Panc1 (cell line): Measurements from ENCODE around the gene CREB5. TPM values are rescaled to one million over a fixed set of nuclear protein-coding genes. Genes with fewer than 3 reads are reported as not detected.
A peak's percentile ranks its signal among the peaks of the same experiment; 100 is the strongest.

Experiments used
- ATAC-seq: fragments of 200-7000 bp; cut with Tn5 transposase; 2 replicates; pipeline ENCODE4 v1.9.1; 2020; ENCODE audit warnings: mild to moderate bottlenecking, moderate library complexity
- BruUV-seq: library from RNA; stranded (reverse); fragments of 400-500 nt; replicated peaks from 2 replicates; lab custom pipeline; 2021; lab: Mats Ljungman, UMichigan
- CTCF ChIA-PET: fragments of 300-600 bp; sonication (Branson Sonifier 250); formaldehyde crosslinking; loops from one replicate; lab custom pipeline; 2022; ENCODE audit warnings: antibody characterized with exemption; lab: Charles Lee
- POLR2A ChIA-PET: fragments of 300-600 bp; sonication (Branson Sonifier 250); formaldehyde crosslinking; loops from one replicate; lab custom pipeline; 2022; ENCODE audit warnings: antibody characterized with exemption; lab: Charles Lee
- DNase-seq: peaks from one replicate; pipeline ENCODE4 v3.0.0-alpha.2; 2010; ENCODE audit warnings: low read depth, low spot score
- H3K27ac ChIP-seq: 2 replicates; pipeline ENCODE4 v1.5.1; 2011; ENCODE audit warnings: mild to moderate bottlenecking, low read length, inconsistent platforms
- H3K27me3 ChIP-seq: fragments of 200-500 bp; sonication (Bioruptor generic); 2 replicates; pipeline ENCODE4 v1.6.0; 2014; ENCODE audit warnings: low read length, inconsistent platforms; ENCODE audit not compliant: control insufficient read depth, insufficient read depth
- H3K36me3 ChIP-seq: fragments of 200-500 bp; sonication (Bioruptor generic); 2 replicates; pipeline ENCODE4 v1.5.1; 2014; ENCODE audit warnings: inconsistent platforms, mild to moderate bottlenecking, low read length, moderate library complexity; ENCODE audit not compliant: control insufficient read depth, insufficient read depth
- H3K4me1 ChIP-seq: 2 replicates; pipeline ENCODE4 v1.5.1; 2011; ENCODE audit warnings: inconsistent platforms, mild to moderate bottlenecking, low read length, moderate library complexity; ENCODE audit not compliant: control insufficient read depth, insufficient read depth
- H3K4me3 ChIP-seq, 2 experiments: 2 replicates each; pipeline ENCODE4 v1.5.1; 2011 to 2012; ENCODE audit warnings: low read depth in 2 of 2, low read length in 2 of 2, mild to moderate bottlenecking in 2 of 2, inconsistent platforms in 1 of 2, moderate library complexity in 1 of 2
- H3K9me3 ChIP-seq: fragments of 200-500 bp; sonication (Bioruptor generic); 2 replicates; pipeline ENCODE4 v1.5.1; 2014; ENCODE audit warnings: low read depth, mild to moderate bottlenecking, inconsistent platforms, low read length, moderate library complexity; ENCODE audit not compliant: control insufficient read depth, insufficient read depth
- POLR2AphosphoS5 ChIP-seq: IDR thresholded peaks from 2 replicates; pipeline ENCODE4 v1.6.1; 2012; ENCODE audit warnings: mild to moderate bottlenecking, low read depth, low read length, moderate library complexity
- SIN3A ChIP-seq: IDR thresholded peaks from 2 replicates; pipeline ENCODE4 v1.6.1; 2012; ENCODE audit warnings: low read depth, mild to moderate bottlenecking, low read length, moderate library complexity, borderline replicate concordance; ENCODE audit not compliant: insufficient read depth
- TCF7L2 ChIP-seq: IDR thresholded peaks from 2 replicates; pipeline ENCODE4 v1.6.1; 2011; ENCODE audit warnings: mild to moderate bottlenecking, low read depth, low read length, inconsistent platforms
- in situ Hi-C: cut with HindIII; loops from 2 replicates; pipeline ENCODE4 v1.10.0; 2016; ENCODE audit warnings: low sequenced_read_pairs, low pct_unique_long_range_greater_than_20kb
- intact Hi-C: fragments of 100-400 bp; cut with micrococcal nuclease; formaldehyde crosslinking; loops from one replicate; pipeline ENCODE4 v1.10.0; 2022; ENCODE audit not compliant: unreplicated experiment
- total RNA-seq: library from RNA; stranded (reverse); gene quantifications from one replicate; pipeline ENCODE4 v1.2.1, GENCODE V29; 2021; ENCODE audit not compliant: unreplicated experiment
- TF ChIP-seq, protein P1 (sequence below): fragments of 450-650 bp; IDR thresholded peaks from 2 replicates; pipeline ENCODE4 v1.5.1; 2017; ENCODE audit warnings: mild to moderate bottlenecking
- TF ChIP-seq, protein P2 (sequence below), 2 experiments: IDR thresholded peaks; 2 replicates each; pipeline ENCODE4 v1.6.1; 2011 to 2012; ENCODE audit warnings: low read depth in 2 of 2, control low read depth in 1 of 2, low read length in 1 of 2, mild to moderate bottlenecking in 1 of 2, moderate library complexity in 1 of 2; ENCODE audit not compliant: insufficient read depth in 1 of 2

CREB5 gene
- total RNA-seq, 1 experiment from 2014 or later = 3.1 TPM

DNA sequence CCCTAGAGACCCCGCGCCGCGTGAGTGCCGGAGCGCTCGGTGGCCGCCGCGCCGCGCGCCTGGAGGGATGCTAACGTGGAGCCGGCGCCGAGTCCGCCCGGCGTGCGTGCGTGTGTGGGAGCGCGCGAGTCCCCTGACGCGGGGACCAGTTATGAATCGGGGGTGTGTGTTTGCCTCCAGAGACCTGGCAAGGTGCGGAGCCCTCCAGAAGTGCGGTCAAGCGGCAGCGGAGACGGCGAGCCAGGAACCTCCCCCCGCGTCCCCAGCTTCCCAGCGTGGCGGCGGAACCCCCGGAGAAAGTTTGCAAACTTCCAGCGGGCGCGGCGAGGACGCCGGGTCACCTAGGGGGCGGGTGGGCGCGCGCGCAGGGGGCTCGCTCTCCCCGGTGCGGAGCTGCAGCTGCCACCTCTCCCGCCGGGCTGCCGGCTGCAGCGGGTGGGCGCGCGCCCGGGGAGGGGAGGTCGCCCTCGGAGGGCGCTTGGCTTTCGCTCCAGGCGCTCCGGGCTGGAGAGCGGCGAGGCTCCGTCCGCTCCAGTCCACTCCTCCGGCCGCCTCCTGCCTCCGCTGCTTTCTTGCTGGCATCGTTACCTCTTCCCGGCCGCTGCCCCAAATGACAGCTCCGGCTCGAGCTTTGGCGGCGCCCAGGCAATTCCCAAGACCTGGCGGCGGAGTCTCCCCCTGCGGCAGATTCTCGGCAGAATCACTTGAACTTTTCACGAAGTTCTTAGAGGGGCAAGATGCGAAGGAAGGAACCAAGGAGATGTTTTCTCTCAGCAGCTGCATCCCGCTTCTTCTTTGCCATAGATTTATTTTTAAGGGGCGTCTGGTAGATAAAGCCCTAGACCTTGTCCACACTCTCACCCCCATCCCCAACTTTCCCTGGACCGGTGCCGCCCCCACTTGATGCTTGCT lies 2.3 kb upstream of the CREB5 start:
- peak overlapping the region; percentile 38 to 72 for H3K4me3 ChIP-seq
- DNase-seq (no peak), ATAC-seq (peak; percentile 59)
- H3K9me3 ChIP-seq = no peaks in the 10 kb centered on the region
- TF ChIP-seq SIN3A = no peak
- TF ChIP-seq, protein P1, sequence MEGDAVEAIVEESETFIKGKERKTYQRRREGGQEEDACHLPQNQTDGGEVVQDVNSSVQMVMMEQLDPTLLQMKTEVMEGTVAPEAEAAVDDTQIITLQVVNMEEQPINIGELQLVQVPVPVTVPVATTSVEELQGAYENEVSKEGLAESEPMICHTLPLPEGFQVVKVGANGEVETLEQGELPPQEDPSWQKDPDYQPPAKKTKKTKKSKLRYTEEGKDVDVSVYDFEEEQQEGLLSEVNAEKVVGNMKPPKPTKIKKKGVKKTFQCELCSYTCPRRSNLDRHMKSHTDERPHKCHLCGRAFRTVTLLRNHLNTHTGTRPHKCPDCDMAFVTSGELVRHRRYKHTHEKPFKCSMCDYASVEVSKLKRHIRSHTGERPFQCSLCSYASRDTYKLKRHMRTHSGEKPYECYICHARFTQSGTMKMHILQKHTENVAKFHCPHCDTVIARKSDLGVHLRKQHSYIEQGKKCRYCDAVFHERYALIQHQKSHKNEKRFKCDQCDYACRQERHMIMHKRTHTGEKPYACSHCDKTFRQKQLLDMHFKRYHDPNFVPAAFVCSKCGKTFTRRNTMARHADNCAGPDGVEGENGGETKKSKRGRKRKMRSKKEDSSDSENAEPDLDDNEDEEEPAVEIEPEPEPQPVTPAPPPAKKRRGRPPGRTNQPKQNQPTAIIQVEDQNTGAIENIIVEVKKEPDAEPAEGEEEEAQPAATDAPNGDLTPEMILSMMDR = no peak
- TF ChIP-seq TCF7L2 = no peak
- TF ChIP-seq POLR2AphosphoS5 = no peak
- TF ChIP-seq, protein P2, sequence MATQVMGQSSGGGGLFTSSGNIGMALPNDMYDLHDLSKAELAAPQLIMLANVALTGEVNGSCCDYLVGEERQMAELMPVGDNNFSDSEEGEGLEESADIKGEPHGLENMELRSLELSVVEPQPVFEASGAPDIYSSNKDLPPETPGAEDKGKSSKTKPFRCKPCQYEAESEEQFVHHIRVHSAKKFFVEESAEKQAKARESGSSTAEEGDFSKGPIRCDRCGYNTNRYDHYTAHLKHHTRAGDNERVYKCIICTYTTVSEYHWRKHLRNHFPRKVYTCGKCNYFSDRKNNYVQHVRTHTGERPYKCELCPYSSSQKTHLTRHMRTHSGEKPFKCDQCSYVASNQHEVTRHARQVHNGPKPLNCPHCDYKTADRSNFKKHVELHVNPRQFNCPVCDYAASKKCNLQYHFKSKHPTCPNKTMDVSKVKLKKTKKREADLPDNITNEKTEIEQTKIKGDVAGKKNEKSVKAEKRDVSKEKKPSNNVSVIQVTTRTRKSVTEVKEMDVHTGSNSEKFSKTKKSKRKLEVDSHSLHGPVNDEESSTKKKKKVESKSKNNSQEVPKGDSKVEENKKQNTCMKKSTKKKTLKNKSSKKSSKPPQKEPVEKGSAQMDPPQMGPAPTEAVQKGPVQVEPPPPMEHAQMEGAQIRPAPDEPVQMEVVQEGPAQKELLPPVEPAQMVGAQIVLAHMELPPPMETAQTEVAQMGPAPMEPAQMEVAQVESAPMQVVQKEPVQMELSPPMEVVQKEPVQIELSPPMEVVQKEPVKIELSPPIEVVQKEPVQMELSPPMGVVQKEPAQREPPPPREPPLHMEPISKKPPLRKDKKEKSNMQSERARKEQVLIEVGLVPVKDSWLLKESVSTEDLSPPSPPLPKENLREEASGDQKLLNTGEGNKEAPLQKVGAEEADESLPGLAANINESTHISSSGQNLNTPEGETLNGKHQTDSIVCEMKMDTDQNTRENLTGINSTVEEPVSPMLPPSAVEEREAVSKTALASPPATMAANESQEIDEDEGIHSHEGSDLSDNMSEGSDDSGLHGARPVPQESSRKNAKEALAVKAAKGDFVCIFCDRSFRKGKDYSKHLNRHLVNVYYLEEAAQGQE (IDR thresholded peaks at IDR 0.05; ENCODE audit: insufficient read depth in 1 of 2, low read depth in 2 of 2, low read length in 1 of 2) = no peak
- peaks cover 12% of the 10 kb centered on the region for H3K4me1 ChIP-seq
- H3K36me3 ChIP-seq = no peaks in the 10 kb centered on the region; the same call in 1 of the 2 replicates
- ChIA-PET CTCF (no interaction called here), POLR2A (no interaction called here)
- H3K27me3 ChIP-seq = peaks cover 45% of the 10 kb centered on the region
- no peak overlapping the region for H3K27ac ChIP-seq
- intact Hi-C loops = no loop called here
- no TSS peak for BruUV-seq
- in situ Hi-C loops = no loop called here

DNA sequence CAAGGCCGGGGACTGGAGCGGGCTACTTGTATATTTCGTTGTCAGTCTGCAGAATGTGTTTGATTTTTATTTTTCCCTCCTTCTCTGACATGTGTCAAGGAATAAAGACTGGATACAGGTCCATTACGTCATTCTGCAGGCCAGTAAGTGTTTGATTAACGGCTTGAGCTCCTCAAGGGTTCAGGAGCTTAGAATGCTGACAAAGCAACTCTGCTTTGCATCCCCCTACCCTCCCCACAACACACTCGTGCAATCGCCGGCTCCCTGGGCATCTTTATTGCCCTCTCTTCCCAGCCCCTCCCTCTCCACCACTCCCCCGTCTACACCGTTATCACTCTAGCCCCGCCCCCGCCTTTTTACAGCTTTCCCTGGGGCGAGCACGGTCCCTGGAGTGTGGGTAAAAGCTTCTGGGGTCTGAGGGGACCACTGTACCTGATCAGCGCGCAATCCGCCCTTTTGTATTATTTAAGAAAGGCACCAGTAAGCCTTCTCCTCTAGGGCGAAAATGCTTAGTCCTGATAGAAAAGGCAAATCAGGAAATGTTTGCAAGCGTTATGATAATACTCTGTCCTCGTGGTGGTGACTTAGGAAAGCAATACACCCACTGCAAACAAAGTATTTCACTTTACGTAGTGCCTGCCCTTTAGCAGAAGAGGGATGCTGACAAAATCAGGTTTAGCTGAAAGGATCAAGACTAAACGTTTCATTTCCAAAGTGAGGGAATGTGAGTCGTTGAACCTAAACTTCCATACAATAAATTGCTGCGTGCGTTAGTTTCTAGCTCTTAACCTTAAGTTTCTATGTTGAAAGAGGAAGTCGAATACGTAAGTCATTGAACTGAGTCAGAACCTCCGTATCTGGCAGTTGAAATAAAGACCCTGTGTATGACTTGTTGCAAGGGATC lies 1.4 kb upstream of the CREB5 start:
- BruUV-seq = no TSS peak
- Histone ChIP-seq H3K27me3 (peaks cover 53% of the 10 kb centered on the region), H3K9me3 (no peaks in the 10 kb centered on the region), H3K36me3 (no peaks in the 10 kb centered on the region; the same call in 1 of the 2 replicates), H3K27ac (no peak overlapping the region), H3K4me1 (peaks cover 12% of the 10 kb centered on the region), H3K4me3 (peak overlapping the region in 1 of 2 experiments; percentile 72; a peak in 2 of 4 replicates)
- in situ Hi-C loops = no loop called here
- ChIA-PET CTCF (interaction anchor here (0.6 kb wide), 1 partner anchor 385 kb away, joined by 3 read pairs; no protein-coding TSS in a partner anchor), POLR2A (interaction anchor here (0.6 to 0.8 kb wide), 2 partner anchors 112 to 340 kb away, joined by 4 to 8 read pairs; no protein-coding TSS in a partner anchor)
- ATAC-seq (no peak), DNase-seq (no peak)
- no peak for TF ChIP-seq TCF7L2
- TF ChIP-seq SIN3A = no peak
- TF ChIP-seq, protein P2 (IDR thresholded peaks at IDR 0.05; ENCODE audit: insufficient read depth in 1 of 2, low read depth in 2 of 2, low read length in 1 of 2) = no peak
- TF ChIP-seq POLR2AphosphoS5 = no peak
- intact Hi-C loops = no loop called here
